Measurements from ENCODE around the gene OPA3. TPM values are rescaled to one million over a fixed set of nuclear protein-coding genes. Genes with fewer than 3 reads are reported as not detected.
A peak's percentile ranks its signal among the peaks of the same experiment; 100 is the strongest.

OPA3 gene
- total RNA-seq, 1 experiment from 2014 or later: 15.2 TPM

- no peaks in the 10 kb centered on the region for H3K79me2 ChIP-seq (ENCODE audit: low read depth)
- H3K9me3 ChIP-seq (ENCODE audit: insufficient read depth, low read depth): no peaks in the 10 kb centered on the region
- H3K9me2 ChIP-seq (ENCODE audit: insufficient read depth): no peaks in the 10 kb centered on the region
- intact Hi-C loops (cut with micrococcal nuclease; ENCODE audit: unreplicated experiment): no loop called here
- H4K20me1 ChIP-seq (ENCODE audit: insufficient read depth): no peaks in the 10 kb centered on the region
- H3K4me1 ChIP-seq (replicated peaks; ENCODE audit: insufficient read depth): peaks cover 7% of the 10 kb centered on the region; the same call in 1 of the 2 replicates
- H3K27ac ChIP-seq: no peak overlapping the region
- no peaks in the 10 kb centered on the region for H3F3A ChIP-seq (ENCODE audit: insufficient read depth, low read depth)
- H3K27me3 ChIP-seq (ENCODE audit: insufficient read depth, low read depth): peaks cover 56% of the 10 kb centered on the region
- peak in 1 of 2 experiments; percentile 9 for DNase-seq
- CTCF ChIA-PET: no interaction called here
- no peaks in the 10 kb centered on the region for H3K36me3 ChIP-seq (ENCODE audit: low read depth)
- BruUV-seq (replicated peaks): no TSS peak
- no peak overlapping the region for H3K4me2 ChIP-seq
- no peak overlapping the region for H3K4me3 ChIP-seq
- no peak for TF ChIP-seq EZH2 (IDR thresholded peaks at IDR 0.05; ENCODE audit: low read depth)
- no peak for TF ChIP-seq CTCF (conservative IDR thresholded peaks at IDR 0.05)
- H2AFZ ChIP-seq: no peak overlapping the region
- POLR2A ChIA-PET (ENCODE audit: unreplicated experiment): interaction anchor here (0.5 to 0.6 kb wide), 2 partner anchors 30 to 41 kb away, joined by 4 to 5 read pairs; no protein-coding TSS in a partner anchor
Observed at GRCh38 chr19:45601115-45601514, 16.5 kb upstream of the OPA3 start.

- Histone ChIP-seq H3K27ac (no peak overlapping the region), H4K20me1 (ENCODE audit: insufficient read depth) (no peaks in the 10 kb centered on the region)
Observed at GRCh38 chr19:45600340-45600885, 15.8 kb upstream of the OPA3 start.

GRCh38 chr19:45599286-45599685, 14.7 kb upstream of the OPA3 start:
- DNase-seq: peak in 1 of 2 experiments; percentile 17
- Histone ChIP-seq H3K9me2 (ENCODE audit: insufficient read depth) (no peaks in the 10 kb centered on the region), H3K27ac (no peak overlapping the region), H3F3A (ENCODE audit: insufficient read depth, low read depth) (no peaks in the 10 kb centered on the region), H3K4me2 (no peak overlapping the region), H3K4me3 (no peak overlapping the region), H3K36me3 (ENCODE audit: low read depth) (no peaks in the 10 kb centered on the region), H4K20me1 (ENCODE audit: insufficient read depth) (no peaks in the 10 kb centered on the region), H3K27me3 (ENCODE audit: insufficient read depth, low read depth) (peaks cover 56% of the 10 kb centered on the region), H2AFZ (no peak overlapping the region), H3K79me2 (ENCODE audit: low read depth) (no peaks in the 10 kb centered on the region), H3K4me1 (replicated peaks; ENCODE audit: insufficient read depth) (peaks cover 7% of the 10 kb centered on the region; the same call in 1 of the 2 replicates), H3K9me3 (ENCODE audit: insufficient read depth, low read depth) (no peaks in the 10 kb centered on the region)
- POLR2A ChIA-PET (ENCODE audit: unreplicated experiment): no interaction called here
- CTCF ChIA-PET: no interaction called here
- intact Hi-C loops (cut with micrococcal nuclease; ENCODE audit: unreplicated experiment): no loop called here
- TF ChIP-seq EZH2 (IDR thresholded peaks at IDR 0.05; ENCODE audit: low read depth) (no peak), CTCF (conservative IDR thresholded peaks at IDR 0.05) (no peak)
- BruUV-seq (replicated peaks): no TSS peak

More at GRCh38 chr19:45600340-45600885, 15.8 kb upstream of the OPA3 start:
- no peak for TF ChIP-seq CTCF (conservative IDR thresholded peaks at IDR 0.05)
- no peak for TF ChIP-seq EZH2 (IDR thresholded peaks at IDR 0.05; ENCODE audit: low read depth)
- peak in 1 of 2 experiments; percentile 9 for DNase-seq
- Histone ChIP-seq H3K9me2 (ENCODE audit: insufficient read depth) (no peaks in the 10 kb centered on the region), H3K4me2 (no peak overlapping the region), H3K9me3 (ENCODE audit: insufficient read depth, low read depth) (no peaks in the 10 kb centered on the region), H2AFZ (no peak overlapping the region), H3K27me3 (ENCODE audit: insufficient read depth, low read depth) (peaks cover 56% of the 10 kb centered on the region), H3K36me3 (ENCODE audit: low read depth) (no peaks in the 10 kb centered on the region), H3K79me2 (ENCODE audit: low read depth) (no peaks in the 10 kb centered on the region), H3K4me1 (replicated peaks; ENCODE audit: insufficient read depth) (peaks cover 7% of the 10 kb centered on the region; the same call in 1 of the 2 replicates), H3F3A (ENCODE audit: insufficient read depth, low read depth) (no peaks in the 10 kb centered on the region), H3K4me3 (no peak overlapping the region)
- CTCF ChIA-PET: no interaction called here
- intact Hi-C loops (cut with micrococcal nuclease; ENCODE audit: unreplicated experiment): no loop called here
- POLR2A ChIA-PET (ENCODE audit: unreplicated experiment): interaction anchor here (0.5 kb wide), 2 partner anchors 18 to 30 kb away, joined by 4 to 5 read pairs; no protein-coding TSS in a partner anchor
- BruUV-seq (replicated peaks): no TSS peak

Measured in PC-9 (cell line).